ENCODE measurements around the gene MICAL2.

The MICAL2 gene

DNA sequence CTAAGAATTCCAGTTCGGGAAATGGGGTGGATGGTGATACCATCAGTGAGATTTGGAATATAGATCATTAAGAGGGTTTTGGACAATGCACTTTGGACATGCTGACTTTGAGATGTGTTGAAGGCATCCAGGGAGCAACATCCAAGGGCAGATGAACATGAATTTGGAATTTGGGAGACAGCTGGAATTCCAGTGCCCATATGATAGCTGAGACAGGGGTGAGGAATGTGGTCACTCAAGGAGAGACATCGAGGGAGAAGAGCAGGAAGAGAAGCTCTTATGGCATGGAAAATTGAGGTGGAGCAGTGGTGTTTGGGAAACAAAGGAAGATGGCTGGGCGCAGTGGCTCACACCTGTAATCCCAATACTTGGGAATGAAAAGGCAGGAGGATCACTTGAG lies 11.8 kb upstream of the MICAL2 start:
- DNase-seq (ENCODE audit: low read depth): no peak

DNA sequence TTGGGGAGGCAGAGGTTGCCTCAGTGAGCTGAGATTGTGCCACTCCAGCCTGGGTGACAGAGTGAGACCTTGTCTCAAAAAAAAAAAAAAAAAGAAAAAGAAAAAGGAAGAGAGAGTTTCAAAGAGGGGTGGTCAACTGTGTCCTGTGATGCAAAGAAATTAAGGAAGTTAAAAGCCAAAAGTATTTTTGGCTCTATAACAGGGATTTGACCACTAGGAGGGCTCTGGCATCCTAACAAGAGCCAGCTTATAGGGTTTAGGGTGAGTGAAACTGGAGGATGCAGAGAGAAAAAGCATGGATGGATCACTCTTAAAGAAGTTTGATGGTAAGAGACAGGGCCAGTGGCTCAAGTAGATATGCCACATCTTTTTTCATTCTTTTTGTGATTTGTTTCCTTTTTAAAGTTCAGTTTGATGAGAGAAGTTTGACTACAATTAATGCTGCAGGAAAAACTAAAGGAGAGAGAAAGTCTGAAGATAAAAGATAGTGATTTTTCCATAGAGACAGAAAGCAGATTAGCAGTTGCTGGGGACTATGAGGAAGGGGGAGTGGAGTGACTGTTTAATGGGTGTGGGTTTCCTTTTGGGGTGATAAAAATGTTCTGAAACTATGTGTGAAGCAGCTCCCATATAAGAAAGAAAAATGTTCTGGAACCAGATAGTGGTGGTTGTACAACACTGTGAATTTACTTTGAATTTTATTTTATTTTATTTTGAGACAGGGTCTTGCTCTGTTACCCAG lies 11.1 kb upstream of the MICAL2 start:
- no peak for DNase-seq (ENCODE audit: low read depth)

DNA sequence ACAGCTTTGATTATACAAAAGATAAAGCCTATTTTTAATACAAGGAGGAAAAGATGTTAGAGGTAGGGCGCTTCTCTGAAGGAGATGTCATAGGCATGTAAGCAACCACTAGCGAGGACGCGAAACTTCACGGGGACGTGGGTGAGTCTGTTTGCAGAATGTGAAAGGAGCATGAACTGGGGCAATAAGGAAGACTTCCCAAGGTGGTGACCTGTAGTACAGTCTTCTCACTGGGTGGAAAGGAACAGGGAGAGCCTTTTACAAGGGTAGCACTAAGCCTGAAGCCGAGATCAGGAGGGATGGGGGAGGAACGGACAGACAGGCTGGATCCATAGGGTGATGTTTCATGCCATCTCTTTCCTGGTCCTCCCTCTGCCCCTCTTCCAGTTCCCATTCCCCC lies 10.0 kb upstream of the MICAL2 start:
- no peak for DNase-seq (ENCODE audit: low read depth)

DNA sequence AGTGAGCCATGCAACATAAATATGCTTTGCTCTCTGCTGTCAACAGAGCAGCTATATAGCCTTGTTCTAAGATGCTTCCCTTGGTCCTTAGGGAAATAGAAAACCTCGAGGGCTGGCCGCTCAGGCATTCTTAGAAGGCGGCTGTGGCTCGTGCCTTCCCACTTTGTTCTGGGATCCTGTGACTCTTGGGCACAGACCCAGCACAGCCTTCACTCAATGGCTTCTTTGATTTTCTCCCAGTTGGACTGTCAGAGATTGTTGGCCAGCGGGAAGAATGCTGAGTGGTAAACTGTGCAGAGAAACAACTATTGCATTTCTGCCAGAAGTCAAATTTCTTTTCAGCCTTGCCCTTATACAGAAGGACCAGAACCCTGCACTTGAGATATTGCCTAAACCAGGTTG lies 9.5 kb upstream of the MICAL2 start:
- DNase-seq (ENCODE audit: low read depth): no peak

DNA sequence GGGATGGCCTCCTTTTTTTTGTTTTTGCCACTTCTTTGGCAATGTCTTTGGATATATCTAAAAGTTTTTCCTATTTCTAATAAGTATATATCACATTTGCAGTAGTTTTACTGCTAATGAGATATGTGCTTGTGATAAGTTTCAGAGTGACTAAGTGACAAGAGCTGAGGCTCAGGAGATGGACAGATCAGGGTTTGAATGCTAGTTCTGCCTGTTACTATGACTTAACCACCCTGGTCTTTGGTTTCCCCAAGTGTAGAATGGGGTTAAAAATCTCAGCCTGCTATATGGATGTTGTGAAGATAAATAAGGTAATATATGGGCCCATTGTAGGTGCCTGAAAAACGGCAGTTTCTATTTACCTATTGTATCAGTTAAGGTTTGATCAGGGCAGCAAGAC lies 9.1 kb upstream of the MICAL2 start:
- DNase-seq (ENCODE audit: low read depth): no peak

DNA sequence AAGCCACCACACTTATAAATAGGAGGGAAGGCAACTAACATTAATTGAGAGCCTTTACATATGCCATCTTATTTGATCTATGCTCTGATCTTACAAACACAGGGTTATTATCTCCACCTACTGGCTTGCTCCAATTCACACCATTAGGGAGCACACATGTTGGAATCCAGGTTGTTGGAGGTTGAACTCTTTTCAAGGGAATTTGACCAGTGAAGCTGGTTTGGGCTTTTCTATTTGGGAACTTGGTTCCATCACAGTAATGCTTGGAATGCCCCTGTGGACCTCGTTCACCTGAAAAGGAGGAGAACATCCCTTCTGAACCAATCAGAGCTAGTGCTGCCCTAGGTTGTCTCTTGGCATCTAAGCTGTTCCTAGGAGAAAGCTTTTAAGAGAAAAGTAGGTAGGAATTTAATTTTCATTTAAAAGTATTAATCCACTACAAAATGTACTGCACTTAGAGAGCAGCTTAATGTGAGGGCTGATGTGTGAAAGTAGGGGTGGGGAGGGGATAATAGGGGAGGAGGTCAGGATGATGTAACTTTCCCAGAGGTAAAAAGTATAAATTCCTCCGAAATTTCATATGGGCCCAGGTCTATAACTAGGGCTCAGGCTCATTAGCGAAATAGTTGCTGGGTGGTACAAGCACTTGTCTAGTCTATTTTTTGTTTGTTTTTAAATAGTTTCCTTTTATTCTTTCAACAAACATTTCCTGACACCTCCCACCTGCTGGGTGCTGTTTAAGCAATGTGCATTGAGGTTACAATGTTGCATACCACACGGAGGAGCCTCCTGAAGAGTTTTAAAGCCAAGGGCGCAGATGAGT lies 7.6 kb upstream of the MICAL2 start:
- no peak for DNase-seq (ENCODE audit: low read depth)

DNA sequence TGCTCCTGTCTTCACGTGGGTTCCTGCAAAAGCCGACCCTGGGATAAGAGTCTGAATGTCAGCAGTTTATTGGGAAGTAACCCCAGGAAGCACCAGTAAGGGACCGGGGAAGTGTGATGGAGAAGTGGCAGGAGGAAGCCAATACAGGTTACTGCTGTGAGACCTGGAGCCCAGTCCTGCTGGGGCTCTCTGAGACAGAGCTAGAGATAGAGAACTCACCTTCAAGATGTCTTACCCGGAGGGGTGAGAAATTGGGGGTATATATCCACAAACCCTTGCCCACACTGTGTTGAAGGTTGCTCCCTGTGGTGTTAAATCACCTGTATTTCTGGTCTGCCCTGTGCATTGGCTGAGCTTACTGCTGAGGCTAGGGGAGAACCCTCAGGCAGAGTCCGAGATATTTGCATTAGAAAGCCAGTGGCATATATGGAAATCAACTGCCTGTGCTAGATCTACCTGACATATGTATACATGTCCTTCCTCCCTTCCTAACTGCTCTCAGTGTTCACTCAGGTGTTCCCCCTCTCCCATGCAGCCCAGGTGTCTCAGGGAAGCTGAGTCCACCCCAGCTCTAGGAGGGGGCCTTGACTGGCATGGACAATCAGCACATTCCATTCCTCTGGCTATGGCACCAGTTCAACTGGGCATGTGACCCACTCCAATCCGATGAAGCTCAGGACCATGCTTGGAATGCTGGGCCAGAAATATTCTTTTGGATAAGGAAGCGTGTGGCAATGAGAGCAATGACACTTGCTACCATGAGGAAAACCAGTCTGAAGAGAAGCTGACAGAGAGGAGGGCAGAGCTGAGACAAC lies 6.8 kb upstream of the MICAL2 start:
- DNase-seq (ENCODE audit: low read depth): no peak

DNA sequence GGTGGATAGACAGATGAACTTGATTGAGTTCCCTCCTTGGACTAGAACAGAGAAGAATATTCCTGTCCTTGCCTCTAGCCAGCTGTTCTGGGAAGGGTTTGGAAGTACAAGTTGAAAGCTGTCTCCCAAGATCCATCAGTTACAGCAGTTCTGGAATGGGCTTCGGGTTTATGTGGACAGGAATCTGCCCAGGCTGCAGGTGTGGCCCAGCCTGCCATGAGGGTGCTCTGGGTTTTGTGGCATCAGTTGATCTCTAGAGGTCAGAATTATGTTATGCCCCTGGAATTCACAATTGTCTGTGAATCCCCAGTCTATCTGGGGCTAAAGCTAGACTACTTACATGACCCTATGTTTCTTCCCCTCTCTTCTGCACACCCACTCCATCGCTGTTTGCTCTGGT lies 4.9 kb upstream of the MICAL2 start:
- no peak for DNase-seq (ENCODE audit: low read depth)

DNA sequence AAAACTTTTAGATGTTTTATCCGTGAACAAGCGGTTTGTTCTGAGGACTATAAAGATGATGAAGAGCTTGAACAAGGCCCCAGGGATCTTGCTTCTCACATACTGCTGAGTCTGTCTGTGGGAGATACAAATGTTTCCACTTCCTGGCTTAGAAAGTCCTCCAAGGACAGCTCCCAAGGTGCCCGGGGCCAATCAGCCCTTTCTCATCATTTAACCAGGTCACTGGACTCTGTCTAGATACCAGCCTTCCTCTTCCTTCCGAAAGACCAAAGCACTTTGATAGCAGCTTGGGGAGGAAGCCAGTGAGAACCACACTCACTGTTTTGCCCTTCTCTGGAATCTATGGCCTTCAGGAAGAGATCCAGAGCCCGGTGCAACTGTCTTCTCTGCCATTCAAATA lies 4.3 kb upstream of the MICAL2 start:
- DNase-seq (ENCODE audit: low read depth): no peak

DNA sequence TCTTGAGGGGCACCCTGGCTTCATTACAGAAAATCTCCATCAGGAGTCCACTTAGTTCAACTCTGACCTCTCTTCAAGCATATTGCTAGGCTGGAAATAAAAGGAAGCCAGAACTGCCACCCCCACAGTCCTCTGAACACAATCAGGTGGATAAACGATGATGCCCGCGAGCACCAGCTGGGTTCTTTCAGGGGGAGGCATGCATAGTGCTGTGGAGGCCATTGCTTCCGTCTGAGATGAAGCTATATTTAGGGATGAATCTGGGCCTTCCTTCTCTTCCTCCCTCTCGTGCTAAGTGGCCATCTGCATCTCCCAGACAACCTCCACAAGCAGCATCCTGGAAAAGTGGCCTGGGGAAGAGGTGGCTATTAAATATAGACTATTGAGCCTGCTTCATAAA lies 3.9 kb upstream of the MICAL2 start:
- DNase-seq (ENCODE audit: low read depth): no peak

DNA sequence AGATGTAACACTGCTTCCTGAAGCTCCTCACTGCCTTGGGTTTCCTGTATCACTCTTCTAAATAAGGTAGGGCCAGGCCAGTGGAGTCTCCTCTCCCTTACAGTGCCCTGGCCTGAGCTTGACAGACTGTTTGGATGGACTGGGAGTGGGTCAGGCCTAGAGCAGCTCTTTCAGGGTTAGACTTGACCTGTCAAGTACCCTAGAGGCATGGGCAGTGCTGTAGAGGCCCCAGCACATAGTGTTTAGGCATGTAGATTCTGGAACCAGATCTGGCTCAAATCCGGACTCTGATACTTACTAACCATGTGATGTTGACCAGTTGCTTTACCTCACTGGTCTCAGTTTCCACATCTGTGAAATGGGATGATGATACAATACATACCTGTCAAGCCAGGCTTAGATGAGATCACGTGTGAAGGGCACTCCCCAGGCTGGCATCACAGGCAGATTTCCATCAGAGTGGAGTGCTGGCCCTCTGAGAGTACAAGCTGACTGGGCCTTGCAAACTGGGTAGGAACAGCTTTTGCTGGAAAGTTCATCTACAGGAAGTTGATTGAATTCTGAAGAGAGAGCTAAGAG lies 1.4 kb upstream of the MICAL2 start:
- no peak for DNase-seq (ENCODE audit: low read depth)

DNA sequence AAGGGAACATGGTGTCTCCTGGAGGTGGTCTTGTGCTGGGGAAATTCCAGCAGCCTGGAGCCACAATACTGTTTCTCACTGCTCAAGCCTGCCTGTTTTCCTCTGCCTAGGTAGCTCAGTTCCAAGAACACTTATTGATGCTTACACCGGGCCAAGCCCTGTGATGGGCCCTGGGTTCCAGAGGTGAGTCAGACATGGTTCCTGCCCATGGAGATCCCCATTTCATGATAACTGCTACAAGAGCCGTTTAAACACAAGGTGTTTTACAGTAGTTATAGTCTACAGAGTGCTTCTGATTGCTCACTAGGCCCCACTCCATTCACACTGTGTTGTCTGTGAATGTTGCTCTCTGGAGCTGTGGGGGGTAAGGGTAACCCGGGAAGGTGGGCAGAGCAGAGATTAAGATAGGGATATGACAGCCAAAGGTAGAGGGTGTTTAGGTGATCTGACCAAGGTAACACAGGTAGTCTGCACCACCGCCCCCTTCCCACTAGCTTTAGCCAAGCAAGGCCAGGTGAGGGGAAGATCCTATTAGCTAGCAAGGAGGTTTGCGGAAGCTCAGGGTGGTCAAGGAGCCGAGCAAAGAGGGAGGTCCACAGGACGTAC lies 696 bp upstream of the MICAL2 start:
- DNase-seq (ENCODE audit: low read depth): no peak

DNA sequence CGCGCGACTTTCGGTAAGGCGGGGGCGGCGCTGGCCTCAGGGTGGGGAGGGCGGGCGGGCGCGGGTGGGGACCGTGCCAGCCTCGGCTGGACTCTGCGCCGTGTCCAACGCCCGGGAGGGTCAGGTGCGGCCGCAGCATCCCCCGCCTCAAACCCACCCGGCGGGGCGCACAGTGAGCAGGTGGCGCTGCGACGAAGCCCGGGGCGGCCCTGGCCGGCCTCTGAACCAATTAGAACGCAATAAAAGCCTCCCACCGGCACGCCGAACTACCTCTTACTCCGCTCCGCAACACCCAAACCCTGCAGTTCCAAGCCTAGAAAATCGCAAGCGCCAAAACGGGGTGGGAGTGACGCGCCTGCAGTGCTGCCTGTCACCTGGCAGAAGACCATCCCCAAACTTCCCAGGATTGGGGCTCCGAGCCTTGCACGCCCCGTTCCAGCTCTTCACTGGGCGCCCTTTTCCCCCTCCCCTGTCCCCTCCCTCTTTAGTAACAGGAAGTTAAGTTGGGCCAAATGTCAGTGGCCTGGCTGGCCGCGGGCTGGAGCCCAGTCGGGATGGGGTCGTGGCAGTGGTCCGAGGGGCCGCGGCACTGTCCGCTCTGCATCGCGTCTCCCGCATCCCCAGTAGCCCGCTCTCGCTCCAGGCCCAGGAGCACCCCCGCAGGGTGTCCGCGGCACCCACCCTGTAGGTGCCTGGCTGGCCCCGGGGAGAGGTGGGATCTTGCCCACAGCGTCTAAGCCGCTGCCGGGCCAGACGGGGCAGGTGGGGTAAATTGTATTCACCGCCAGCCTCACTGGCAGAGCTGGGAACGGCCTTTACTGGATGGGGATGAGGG lies 541 bp downstream of the MICAL2 start:
- peak; percentile 12 for DNase-seq (ENCODE audit: low read depth)

DNA sequence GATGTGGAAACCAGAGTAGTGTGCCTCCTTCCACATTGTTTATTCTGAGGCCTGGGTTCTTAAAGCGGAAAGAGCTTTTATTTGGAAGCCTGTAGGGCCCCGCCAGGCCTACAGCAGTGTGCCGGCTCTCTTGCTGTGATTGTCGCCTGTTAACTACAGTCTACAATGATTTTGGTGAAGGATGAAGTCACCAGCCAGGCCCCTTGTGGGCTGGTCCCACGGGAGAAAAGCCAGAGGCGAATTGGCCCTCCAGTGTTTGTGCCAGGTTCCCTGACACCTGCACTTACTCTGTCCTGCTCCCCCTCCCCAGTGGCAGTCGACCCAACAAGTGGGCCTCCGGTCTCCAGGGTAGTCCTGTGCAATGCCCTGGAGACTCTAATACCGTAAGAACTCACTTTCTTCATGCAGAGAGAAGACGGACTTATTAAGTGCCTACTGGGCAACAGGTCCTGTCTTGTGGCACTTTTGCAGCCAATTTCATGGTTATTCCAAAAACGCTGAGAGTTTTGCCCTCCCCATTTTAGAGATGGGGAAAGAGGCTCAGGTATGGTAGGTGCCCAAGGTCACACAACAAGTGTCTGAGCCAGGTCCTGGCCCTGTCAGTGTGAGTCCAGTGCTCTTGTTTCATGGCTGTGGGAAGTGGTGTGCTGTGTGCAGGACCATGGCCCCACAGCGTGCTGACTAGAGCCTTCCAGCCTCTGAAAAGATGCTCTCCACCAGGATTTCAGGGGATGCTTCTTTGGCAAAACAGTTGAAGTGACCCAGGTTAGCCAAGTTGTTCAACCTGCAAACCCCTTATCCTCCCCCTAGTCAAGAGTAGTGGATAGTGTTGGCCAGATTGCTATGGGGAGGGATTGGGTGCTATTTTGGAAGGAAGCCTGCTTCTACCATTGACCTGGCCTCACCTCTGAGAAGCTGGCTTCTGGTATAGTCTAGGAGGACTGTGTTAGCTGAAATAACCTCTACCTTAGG lies 1.4 kb downstream of the MICAL2 start:
- no peak for DNase-seq (ENCODE audit: low read depth)

DNA sequence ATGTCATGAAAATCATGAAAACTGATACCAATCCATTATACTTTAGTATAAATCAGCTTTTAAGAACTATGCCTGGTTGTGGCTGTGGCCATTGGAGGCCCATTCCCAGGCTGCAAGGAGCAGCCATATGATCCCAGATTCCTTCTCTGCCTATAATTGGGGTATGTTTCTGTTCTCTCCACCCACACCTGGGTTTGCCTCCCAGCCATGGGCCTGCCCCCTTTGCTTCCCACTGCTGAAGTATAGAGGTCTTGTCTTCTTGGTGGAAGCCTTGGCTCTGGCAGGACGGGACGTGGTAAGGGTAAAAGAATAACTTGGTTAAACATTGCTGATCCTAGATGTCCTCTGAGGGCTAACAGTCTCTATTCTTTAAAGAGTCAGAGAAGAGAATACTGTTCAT lies 2.4 kb downstream of the MICAL2 start:
- no peak for DNase-seq (ENCODE audit: low read depth)

DNA sequence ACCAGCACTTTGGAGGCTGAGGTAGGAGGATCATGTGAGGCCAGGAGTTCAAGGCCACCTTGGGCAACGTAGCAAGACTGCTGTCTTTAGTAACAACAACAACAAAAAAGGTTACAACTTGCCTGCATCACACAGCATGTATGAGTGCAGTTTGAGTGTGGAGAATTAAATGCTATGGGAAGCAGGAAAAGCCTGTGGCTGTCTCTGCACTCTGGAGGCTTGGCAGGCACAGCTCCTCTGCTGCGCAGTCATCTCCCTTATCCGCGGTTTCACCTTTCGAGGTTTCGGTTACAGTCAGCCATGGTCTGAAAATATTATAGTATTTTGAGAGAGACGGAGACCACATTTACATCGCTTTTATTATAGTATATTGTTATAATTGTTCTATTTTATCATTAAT lies 2.9 kb downstream of the MICAL2 start:
- DNase-seq (ENCODE audit: low read depth): no peak

DNA sequence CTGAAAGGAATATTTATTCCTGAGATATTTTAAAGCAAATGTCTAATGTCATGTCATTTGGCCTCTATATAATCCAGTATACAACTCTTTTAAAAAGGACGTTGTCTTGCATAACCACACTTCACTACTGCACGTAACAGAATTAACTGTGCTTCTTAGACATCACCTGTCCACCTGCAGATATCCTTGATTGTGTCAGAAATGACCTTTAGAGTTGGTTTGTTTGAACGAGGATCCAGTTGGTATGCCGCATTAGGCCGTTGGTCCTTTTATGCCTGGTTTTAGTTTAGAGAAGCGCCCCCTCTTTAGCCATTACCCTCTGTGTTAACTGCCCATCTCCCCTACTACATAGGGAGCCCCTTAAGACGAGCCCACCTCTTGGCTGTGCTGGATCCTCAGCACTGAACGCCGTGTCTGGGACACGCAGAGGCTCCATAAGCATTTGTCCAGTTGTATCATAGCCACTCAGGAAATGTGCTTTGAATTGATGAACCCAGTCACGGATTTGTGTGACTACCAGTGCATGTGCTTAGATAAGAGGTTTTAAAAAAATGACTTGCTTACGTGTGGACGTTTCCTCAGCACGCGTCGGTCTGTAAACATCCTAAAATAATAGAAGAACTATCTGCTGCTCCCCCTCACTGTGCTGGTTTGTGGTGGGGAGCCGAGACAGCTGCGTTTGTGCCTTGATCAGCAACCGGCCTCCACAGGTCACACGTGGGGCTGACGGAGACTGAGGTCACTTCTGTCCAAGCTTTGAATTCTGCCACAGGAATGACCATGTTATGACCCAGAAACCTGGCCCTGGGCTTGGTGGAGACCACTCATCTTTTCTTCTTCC lies 4.0 kb downstream of the MICAL2 start:
- no peak for DNase-seq (ENCODE audit: low read depth)

DNA sequence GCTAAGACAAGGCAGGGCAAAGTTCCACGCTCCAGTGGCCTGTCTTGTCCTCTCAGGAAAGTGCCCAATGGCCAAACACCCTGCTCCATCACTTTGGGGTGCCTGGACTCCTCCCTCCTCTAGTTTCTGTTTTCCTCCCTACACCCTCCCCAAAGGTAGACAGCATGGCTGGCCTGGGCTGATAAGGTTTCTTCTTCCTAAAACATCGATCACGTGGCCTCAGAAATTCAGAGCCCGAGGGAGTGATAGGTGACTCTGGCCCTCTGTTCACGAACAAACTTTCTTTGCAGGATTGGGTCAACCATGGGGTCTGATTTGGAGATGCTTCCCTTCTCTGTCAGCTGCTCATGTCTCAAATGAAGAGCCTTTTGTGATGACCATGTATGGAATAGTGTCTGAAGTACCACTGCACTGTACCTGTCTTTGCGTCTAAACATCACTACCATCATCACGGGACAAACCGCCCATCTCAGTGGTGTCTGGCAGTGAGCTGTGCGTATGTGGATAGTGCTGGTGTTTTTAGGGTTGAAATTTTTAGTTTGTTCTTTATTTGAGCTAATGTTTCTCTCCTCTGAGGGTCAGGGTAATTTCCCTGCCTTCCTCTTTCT lies 6.1 kb downstream of the MICAL2 start:
- DNase-seq (ENCODE audit: low read depth): no peak

DNA sequence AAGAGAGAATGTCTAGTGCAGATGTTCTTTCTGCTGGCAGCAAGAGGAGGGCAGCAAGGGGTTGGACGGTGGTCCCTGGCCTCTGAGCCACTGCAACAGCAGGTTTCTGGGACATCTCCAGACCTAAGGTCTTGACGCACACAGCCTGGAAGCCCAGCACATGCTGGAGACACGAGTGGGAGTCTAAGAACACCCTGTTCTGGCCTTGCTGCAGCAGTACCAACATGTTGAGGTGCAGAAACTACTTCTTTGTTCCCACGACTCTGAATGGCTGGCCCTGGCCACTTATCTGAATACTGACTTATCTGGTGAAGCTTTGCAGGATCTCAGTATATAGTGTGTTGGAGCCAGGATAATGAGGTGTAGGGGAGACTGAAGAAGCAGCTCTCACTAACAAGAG lies 6.8 kb downstream of the MICAL2 start:
- no peak for DNase-seq (ENCODE audit: low read depth)
